ENCODE results near the gene PSMD10. TPM values are rescaled to one million over a fixed set of nuclear protein-coding genes. Genes with fewer than 3 reads are reported as not detected.

The PSMD10 gene
- total and polyA plus RNA-seq, 2 of the 8 experiments (the other 6 are each of a cell fraction or from before 2014, with no cell fraction given): 49.9 to 79.9 TPM

DNA sequence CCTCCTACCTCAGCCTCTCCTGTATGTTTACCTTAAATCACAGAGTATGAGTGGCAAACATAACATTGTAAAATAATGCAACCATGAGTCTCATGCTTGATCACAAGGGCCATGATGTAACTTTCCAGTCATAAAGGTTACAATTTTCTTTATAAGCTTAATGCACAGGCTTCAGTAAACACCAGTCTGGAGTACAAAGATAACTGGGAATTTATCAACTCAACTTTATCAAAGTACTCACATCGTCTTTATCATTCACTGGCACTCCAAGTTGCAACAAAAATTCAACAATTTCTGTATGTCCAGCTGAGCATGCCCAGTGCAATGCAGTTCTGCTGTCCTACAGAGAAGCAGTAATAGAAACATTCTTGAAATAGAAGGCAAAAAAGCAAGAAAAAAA lies 2.8 kb downstream of the PSMD10 start:
- Histone ChIP-seq H4K8ac (ENCODE audit: extremely low read depth, insufficient read depth, low read length) (no peak overlapping the region), H2AK5ac (ENCODE audit: low read depth, low read length) (no peak overlapping the region), H4K91ac (replicated peaks; ENCODE audit: insufficient read length, low read length) (no peak overlapping the region), H2BK120ac (replicated peaks; ENCODE audit: low read depth, low read length) (no peak overlapping the region), H3K4me3 (ENCODE audit: extremely low read depth in 1 of 4, insufficient read depth in 2 of 4, low read depth in 3 of 4, low read length in 4 of 4) (no peak overlapping the region), H3K79me2 (ENCODE audit: control insufficient read depth in 1 of 2, insufficient read depth in 2 of 2, low read length in 2 of 2) (peaks cover 0 to 9% of the 10 kb centered on the region in 2 experiments; a peak in 2 of 4 replicates), H3K4me2 (ENCODE audit: insufficient read depth in 1 of 2, low read depth in 2 of 2, low read length in 2 of 2) (no peak overlapping the region), H3K27me3 (replicated peaks in 1 of 4; ENCODE audit: control insufficient read depth in 3 of 4, extremely low read depth in 1 of 4, insufficient read depth in 3 of 4, low read length in 3 of 4) (no peaks in the 10 kb centered on the region), H3K4ac (replicated peaks; ENCODE audit: insufficient read length, low read depth, low read length) (no peak overlapping the region), H3K14ac (ENCODE audit: insufficient read length) (no peak overlapping the region), H3K23me2 (ENCODE audit: low read depth, low read length) (peaks cover 4% of the 10 kb centered on the region; the same call in 1 of the 2 replicates), H2BK20ac (ENCODE audit: low read length) (no peak overlapping the region), H3K56ac (replicated peaks; ENCODE audit: insufficient read length, low read depth, low read length) (no peak overlapping the region), H3K27ac (ENCODE audit: low read depth, low read length) (no peak overlapping the region), H2BK15ac (ENCODE audit: low read length) (no peak overlapping the region), H2AFZ (ENCODE audit: low read length) (no peak overlapping the region), H4K20me1 (replicated peaks in 1 of 2; ENCODE audit: control insufficient read depth in 1 of 2, insufficient read depth in 2 of 2, low read length in 2 of 2) (no peaks in the 10 kb centered on the region), H3K18ac (ENCODE audit: extremely low read depth, low read length) (no peak overlapping the region), H3K36me3 (ENCODE audit: control insufficient read depth in 2 of 4, insufficient read depth in 4 of 4, low read length in 3 of 4) (peaks cover 4 to 12% (median 6%) of the 10 kb centered on the region in 4 experiments; a peak in 6 of 8 replicates), H2BK5ac (ENCODE audit: low read depth, low read length) (no peak overlapping the region), H3K4me1 (replicated peaks in 1 of 4; ENCODE audit: control insufficient read depth in 3 of 4, insufficient read depth in 4 of 4, low read length in 3 of 4) (no peaks in the 10 kb centered on the region), H3K23ac (ENCODE audit: insufficient read length) (no peak overlapping the region), H2BK12ac (ENCODE audit: low read depth, low read length) (no peak overlapping the region), H3K79me1 (ENCODE audit: low read depth, low read length) (no peaks in the 10 kb centered on the region), H3K9ac (replicated peaks in 1 of 4; ENCODE audit: extremely low read depth in 1 of 4, low read depth in 3 of 4, low read length in 3 of 4) (no peak overlapping the region), H3K9me3 (ENCODE audit: insufficient read depth in 2 of 2, low read depth in 1 of 2, low read length in 1 of 2) (no peaks in the 10 kb centered on the region), H4K5ac (ENCODE audit: insufficient read length, low read depth, low read length) (no peak overlapping the region)
- no peak for FAIRE-seq
- WGBS, 2 experiments (ENCODE audit: extremely low coverage in 1 of 2, insufficient coverage in 1 of 2, insufficient read length in 1 of 2, insufficient replicate concordance in 2 of 2, low coverage in 1 of 2, low lambda C conversion rate in 2 of 2, missing lambda C conversion rate in 1 of 2): 86% methylated on average over 1 of the region's 1 CpG; no CpG with 5 or more reads in 1 of the 2 experiments
- no peak for DNase-seq (ENCODE audit: low read depth in 1 of 2, low spot score in 2 of 2)
- ChIA-PET CTCF (ENCODE audit: partially characterized antibody) (no interaction called here), POLR2A (ENCODE audit: partially characterized antibody) (no interaction called here)
- TF ChIP-seq FOSL1 (IDR thresholded peaks at IDR 0.05; ENCODE audit: insufficient read depth, low read depth, low read length) (no peak), YY1 (IDR thresholded peaks at IDR 0.05; ENCODE audit: low read depth, low read length) (no peak), TAF1 (IDR thresholded peaks at IDR 0.05; ENCODE audit: low read depth, low read length) (no peak), ASH2L (IDR thresholded peaks at IDR 0.05; ENCODE audit: low read length) (no peak), HDAC2 (IDR thresholded peaks at IDR 0.05; ENCODE audit: borderline replicate concordance in 1 of 2, low read depth in 2 of 2, low read length in 2 of 2) (no peak), SRF (IDR thresholded peaks at IDR 0.05; ENCODE audit: low read depth, low read length) (no peak), PHF8 (conservative IDR thresholded peaks at IDR 0.05; ENCODE audit: low read depth, low read length) (no peak), POLR2A (IDR thresholded peaks at IDR 0.05; ENCODE audit: control extremely low read depth in 1 of 2, low read depth in 2 of 2, low read length in 2 of 2) (no peak), RBBP5 (IDR thresholded peaks at IDR 0.05; ENCODE audit: borderline replicate concordance, low read depth, low read length) (no peak)
- TF ChIP-seq, protein P1, sequence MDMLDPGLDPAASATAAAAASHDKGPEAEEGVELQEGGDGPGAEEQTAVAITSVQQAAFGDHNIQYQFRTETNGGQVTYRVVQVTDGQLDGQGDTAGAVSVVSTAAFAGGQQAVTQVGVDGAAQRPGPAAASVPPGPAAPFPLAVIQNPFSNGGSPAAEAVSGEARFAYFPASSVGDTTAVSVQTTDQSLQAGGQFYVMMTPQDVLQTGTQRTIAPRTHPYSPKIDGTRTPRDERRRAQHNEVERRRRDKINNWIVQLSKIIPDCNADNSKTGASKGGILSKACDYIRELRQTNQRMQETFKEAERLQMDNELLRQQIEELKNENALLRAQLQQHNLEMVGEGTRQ (IDR thresholded peaks at IDR 0.05; ENCODE audit: low read length): no peak
- TF ChIP-seq, protein P2, sequence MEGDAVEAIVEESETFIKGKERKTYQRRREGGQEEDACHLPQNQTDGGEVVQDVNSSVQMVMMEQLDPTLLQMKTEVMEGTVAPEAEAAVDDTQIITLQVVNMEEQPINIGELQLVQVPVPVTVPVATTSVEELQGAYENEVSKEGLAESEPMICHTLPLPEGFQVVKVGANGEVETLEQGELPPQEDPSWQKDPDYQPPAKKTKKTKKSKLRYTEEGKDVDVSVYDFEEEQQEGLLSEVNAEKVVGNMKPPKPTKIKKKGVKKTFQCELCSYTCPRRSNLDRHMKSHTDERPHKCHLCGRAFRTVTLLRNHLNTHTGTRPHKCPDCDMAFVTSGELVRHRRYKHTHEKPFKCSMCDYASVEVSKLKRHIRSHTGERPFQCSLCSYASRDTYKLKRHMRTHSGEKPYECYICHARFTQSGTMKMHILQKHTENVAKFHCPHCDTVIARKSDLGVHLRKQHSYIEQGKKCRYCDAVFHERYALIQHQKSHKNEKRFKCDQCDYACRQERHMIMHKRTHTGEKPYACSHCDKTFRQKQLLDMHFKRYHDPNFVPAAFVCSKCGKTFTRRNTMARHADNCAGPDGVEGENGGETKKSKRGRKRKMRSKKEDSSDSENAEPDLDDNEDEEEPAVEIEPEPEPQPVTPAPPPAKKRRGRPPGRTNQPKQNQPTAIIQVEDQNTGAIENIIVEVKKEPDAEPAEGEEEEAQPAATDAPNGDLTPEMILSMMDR (IDR thresholded peaks at IDR 0.05; ENCODE audit: control extremely low read depth in 1 of 3, insufficient read depth in 1 of 3, low read depth in 1 of 3, low read length in 3 of 3): no peak
